Smooth muscle cell (in vitro differentiated cells): ENCODE results near the gene SAMD4B. TPM values are rescaled to one million over a fixed set of nuclear protein-coding genes. Genes with fewer than 3 reads are reported as not detected.
"Not testable (repeated sequence)": the region's sequence is repeated elsewhere in the genome, so short reads cannot be mapped to it uniquely, and the experiment has no call there.

ENCODE experiments used
- DNase-seq: peaks from one replicate; lab custom pipeline; 2025; ENCODE audit not compliant: unreplicated experiment; lab: John Stamatoyannopoulos, UW
- H2AFZ ChIP-seq: fragments of 200-600 bp; sonication (generic); 2 replicates; pipeline ENCODE4 v1.6.0; 2016; ENCODE audit warnings: antibody characterized with exemption, low read depth, mild to moderate bottlenecking
- H3F3A ChIP-seq: fragments of 200-600 bp; sonication (generic); 2 replicates; pipeline ENCODE4 v1.6.0; 2017; ENCODE audit warnings: antibody characterized with exemption, low read depth
- H3K27ac ChIP-seq: fragments of 200-600 bp; sonication (generic); 2 replicates; pipeline ENCODE4 v1.5.1; 2016; ENCODE audit warnings: low read depth, mild to moderate bottlenecking
- H3K27me3 ChIP-seq: fragments of 200-600 bp; sonication (generic); 2 replicates; pipeline ENCODE4 v1.6.1; 2016; ENCODE audit warnings: low read depth, mild to moderate bottlenecking
- H3K36me3 ChIP-seq: fragments of 200-600 bp; sonication (generic); 2 replicates; pipeline ENCODE4 v1.5.1; 2016; ENCODE audit warnings: low read depth
- H3K4me1 ChIP-seq: fragments of 200-600 bp; sonication (generic); 2 replicates; pipeline ENCODE4 v1.5.1; 2016; ENCODE audit warnings: low read depth
- H3K4me2 ChIP-seq: fragments of 200-600 bp; sonication (generic); 2 replicates; pipeline ENCODE4 v1.6.0; 2016; ENCODE audit warnings: mild to moderate bottlenecking
- H3K4me3 ChIP-seq: fragments of 200-600 bp; sonication (generic); 2 replicates; pipeline ENCODE4 v1.5.1; 2016; ENCODE audit warnings: mild to moderate bottlenecking
- H3K79me2 ChIP-seq: fragments of 200-600 bp; sonication (generic); 2 replicates; pipeline ENCODE4 v1.6.0; 2016; ENCODE audit warnings: low read depth, mild to moderate bottlenecking
- H3K9ac ChIP-seq: fragments of 200-600 bp; sonication (generic); 2 replicates; pipeline ENCODE4 v1.6.0; 2016; ENCODE audit warnings: low read depth
- H3K9me3 ChIP-seq: fragments of 200-600 bp; sonication (generic); replicated peaks from 2 replicates; pipeline ENCODE4 v1.5.1; 2016; ENCODE audit warnings: low read depth
- H4K20me1 ChIP-seq: fragments of 200-600 bp; sonication (generic); 2 replicates; pipeline ENCODE4 v1.6.0; 2016; ENCODE audit warnings: low read depth
- WGBS: methylation state at CpG from one replicate; pipeline ENCODE4 v1.1.7; 2016; ENCODE audit warnings: low lambda C conversion rate; 5-methylcytosine and 5-hydroxymethylcytosine counted together
- polyA plus RNA-seq: library from polyadenylated mRNA; unstranded; fragments of >200 nt; fragmentation: Nextera tagmentation; extraction: Ambion mirVana; gene quantifications from 2 replicates; pipeline ENCODE4 v1.2.1, GENCODE V29; 2016
- total RNA-seq: library from RNA; depleted of rRNA; stranded (reverse); fragments of >200 nt; gene quantifications from 2 replicates; pipeline ENCODE4 v1.2.3, GENCODE V29; 2014
- TF ChIP-seq, protein P1 (sequence below): fragments of 200-600 bp; sonication (generic); IDR thresholded peaks from 2 replicates; pipeline ENCODE4 v1.5.1; 2017; ENCODE audit warnings: borderline replicate concordance, mild to moderate bottlenecking, antibody characterized with exemption; ENCODE audit not compliant: insufficient read depth, poor library complexity, severe bottlenecking

The SAMD4B gene
- total and polyA plus RNA-seq, 2 experiments from 2014 or later: 58.3 to 61.8 TPM

DNA sequence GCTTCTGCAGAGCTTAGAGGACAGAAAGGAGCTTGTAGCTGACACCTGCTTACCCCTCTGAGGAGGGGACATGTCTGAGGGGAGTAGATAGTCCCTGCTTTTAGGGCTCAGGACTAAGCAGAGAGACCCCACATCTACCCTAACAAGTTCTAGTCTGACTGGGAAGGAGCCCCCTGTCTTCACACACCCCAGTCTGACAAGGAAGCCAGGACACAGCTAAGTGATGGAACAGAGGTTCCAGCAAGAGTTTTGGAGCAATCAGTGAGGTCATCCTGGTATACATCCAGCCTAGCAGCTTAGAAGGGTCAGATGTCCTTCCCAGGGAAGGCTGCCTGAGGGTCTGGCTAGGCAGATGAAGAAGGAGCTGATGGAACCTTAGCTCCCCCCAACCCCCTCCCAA lies 33.7 kb downstream of the SAMD4B start:
- Histone ChIP-seq H3K27me3 (no peaks in the 10 kb centered on the region), H3F3A (no peaks in the 10 kb centered on the region), H3K4me1 (no peaks in the 10 kb centered on the region), H3K9ac (no peak overlapping the region), H3K27ac (no peak overlapping the region), H3K79me2 (no peaks in the 10 kb centered on the region), H3K9me3 (no peaks in the 10 kb centered on the region), H3K36me3 (peaks cover 10% of the 10 kb centered on the region), H3K4me3 (no peak overlapping the region), H4K20me1 (peaks cover 5% of the 10 kb centered on the region), H2AFZ (no peak overlapping the region), H3K4me2 (no peak overlapping the region)
- TF ChIP-seq, protein P1, sequence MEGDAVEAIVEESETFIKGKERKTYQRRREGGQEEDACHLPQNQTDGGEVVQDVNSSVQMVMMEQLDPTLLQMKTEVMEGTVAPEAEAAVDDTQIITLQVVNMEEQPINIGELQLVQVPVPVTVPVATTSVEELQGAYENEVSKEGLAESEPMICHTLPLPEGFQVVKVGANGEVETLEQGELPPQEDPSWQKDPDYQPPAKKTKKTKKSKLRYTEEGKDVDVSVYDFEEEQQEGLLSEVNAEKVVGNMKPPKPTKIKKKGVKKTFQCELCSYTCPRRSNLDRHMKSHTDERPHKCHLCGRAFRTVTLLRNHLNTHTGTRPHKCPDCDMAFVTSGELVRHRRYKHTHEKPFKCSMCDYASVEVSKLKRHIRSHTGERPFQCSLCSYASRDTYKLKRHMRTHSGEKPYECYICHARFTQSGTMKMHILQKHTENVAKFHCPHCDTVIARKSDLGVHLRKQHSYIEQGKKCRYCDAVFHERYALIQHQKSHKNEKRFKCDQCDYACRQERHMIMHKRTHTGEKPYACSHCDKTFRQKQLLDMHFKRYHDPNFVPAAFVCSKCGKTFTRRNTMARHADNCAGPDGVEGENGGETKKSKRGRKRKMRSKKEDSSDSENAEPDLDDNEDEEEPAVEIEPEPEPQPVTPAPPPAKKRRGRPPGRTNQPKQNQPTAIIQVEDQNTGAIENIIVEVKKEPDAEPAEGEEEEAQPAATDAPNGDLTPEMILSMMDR: no peak
- no peak for DNase-seq

DNA sequence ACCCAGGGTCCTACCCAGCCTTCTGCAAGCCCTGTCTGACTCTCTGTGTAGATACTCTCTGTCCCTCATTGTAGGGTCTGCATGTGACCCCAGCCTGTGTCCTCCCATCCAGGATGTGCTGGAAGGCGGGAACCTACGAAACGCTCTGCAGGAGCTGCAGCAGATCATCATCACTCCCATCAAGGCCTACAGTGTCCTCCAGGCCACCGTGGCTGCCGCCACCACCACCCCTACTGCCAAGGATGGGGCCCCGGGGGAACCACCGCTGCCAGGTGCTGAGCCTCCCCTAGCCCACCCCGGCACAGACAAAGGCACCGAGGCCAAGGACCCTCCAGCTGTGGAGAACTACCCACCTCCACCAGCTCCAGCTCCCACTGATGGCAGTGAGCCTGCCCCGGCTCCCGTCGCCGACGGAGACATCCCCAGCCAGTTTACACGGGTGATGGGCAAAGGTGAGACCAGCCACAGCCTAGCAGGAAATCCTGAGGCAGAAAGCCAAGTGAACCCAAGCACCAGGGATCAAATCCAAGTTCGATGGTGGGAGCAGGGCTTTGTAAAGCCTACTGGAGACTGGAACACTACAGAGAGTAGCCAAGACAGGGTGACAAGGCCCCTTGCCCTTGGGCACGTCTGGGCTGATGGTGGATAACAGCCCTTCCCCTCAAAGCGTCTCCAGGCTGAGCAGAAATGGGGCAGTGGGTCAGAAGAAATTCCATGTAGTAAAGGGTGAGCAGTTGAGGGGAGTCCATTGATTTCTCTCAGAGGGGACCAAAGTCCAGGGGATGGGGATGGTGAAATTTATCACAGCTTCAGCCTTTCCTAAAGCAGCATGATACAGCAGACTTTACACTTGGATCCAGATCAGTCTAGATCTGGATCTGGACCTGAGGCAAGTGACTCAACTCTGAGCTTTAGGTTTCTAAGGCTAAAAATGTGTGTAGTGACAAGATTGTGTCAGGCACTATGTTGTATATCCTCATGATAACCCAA lies 35.4 kb downstream of the SAMD4B start:
- Histone ChIP-seq H3K27ac (no peak overlapping the region), H3K27me3 (no peaks in the 10 kb centered on the region), H3F3A (no peaks in the 10 kb centered on the region), H2AFZ (no peak overlapping the region), H3K36me3 (peaks cover 6% of the 10 kb centered on the region), H3K4me1 (no peaks in the 10 kb centered on the region), H3K9ac (no peak overlapping the region), H3K4me2 (no peak overlapping the region), H3K9me3 (no peaks in the 10 kb centered on the region), H3K4me3 (no peak overlapping the region), H4K20me1 (peaks cover 5% of the 10 kb centered on the region), H3K79me2 (no peaks in the 10 kb centered on the region)
- TF ChIP-seq, protein P1: no peak
- no peak for DNase-seq
- WGBS: 99% methylated on average over 18 of the region's 18 CpGs

DNA sequence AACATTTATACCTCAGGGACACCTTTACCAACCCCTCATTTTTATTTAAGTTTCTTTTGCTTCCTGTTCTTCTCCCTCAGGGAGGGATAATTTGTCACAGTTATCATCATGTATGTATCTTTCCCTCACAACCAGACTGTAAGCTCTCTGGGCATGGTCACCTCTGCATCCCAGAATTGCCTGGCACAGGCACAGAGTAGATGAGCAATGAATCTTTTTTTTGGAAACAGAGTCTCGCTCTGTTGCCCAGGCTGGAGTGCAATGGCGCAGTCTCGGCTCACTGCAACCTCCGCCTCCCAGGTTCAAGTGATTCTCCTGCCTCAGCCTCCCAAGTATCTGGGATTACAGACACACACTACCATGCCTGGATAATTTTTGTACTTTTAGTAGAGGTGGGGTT lies 37.1 kb downstream of the SAMD4B start:
- not testable (repeated sequence) for DNase-seq, H3K9me3 ChIP-seq, H3K9ac ChIP-seq, H3K4me2 ChIP-seq, H3K4me3 ChIP-seq, H2AFZ ChIP-seq, H3K27ac ChIP-seq, H3F3A ChIP-seq, H3K79me2 ChIP-seq, H3K36me3 ChIP-seq, H3K4me1 ChIP-seq, H4K20me1 ChIP-seq, H3K27me3 ChIP-seq
- 98% methylated on average over 4 of the region's 4 CpGs for WGBS

DNA sequence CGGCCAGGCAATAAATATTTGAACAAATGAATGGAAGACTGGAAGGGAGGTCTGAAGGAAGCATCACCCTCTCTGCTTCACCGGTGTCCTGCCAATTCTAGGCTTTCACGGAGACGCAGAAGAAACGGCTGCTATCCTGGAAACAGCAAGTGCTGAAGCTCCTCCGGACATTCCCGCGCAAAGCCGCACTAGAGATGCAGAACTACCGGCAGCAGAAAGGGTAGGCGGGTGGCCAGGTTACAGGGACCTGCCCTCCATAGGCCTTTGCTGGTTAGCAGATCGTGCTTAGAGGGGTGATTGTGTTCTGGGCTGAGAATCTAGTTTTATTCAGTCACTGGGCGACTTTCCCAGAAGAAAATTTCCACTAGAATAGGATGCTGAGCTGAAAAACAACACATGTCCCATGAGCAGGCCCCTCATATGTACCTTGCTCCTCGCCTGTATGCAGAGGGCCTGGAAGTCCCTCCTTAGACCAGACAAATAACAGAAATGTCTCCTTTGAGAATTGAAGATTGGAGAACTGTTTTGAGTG lies 37.7 kb downstream of the SAMD4B start:
- H4K20me1 ChIP-seq: no peaks in the 10 kb centered on the region
- H3K79me2 ChIP-seq: no peaks in the 10 kb centered on the region
- 97% methylated on average over 14 of the region's 14 CpGs for WGBS
- H3K4me3 ChIP-seq: no peak overlapping the region
- no peaks in the 10 kb centered on the region for H3K9me3 ChIP-seq
- H3F3A ChIP-seq: no peaks in the 10 kb centered on the region
- TF ChIP-seq, protein P1: no peak
- no peaks in the 10 kb centered on the region for H3K4me1 ChIP-seq
- no peak overlapping the region for H2AFZ ChIP-seq
- peaks cover 6% of the 10 kb centered on the region for H3K36me3 ChIP-seq
- no peak for DNase-seq
- no peak overlapping the region for H3K9ac ChIP-seq
- no peak overlapping the region for H3K4me2 ChIP-seq
- H3K27me3 ChIP-seq: no peaks in the 10 kb centered on the region
- H3K27ac ChIP-seq: no peak overlapping the region
